H1 (cell line): ENCODE results near the gene CHCHD3. TPM values are rescaled to one million over a fixed set of nuclear protein-coding genes. Genes with fewer than 3 reads are reported as not detected.

ENCODE experiments used
- CTCF ChIA-PET: fragments of 300-600 bp; sonication (Branson Sonifier 250); formaldehyde crosslinking; loops from one replicate; lab custom pipeline; 2021; ENCODE audit not compliant: partially characterized antibody; lab: Charles Lee
- POLR2A ChIA-PET: fragments of 300-600 bp; sonication (Branson Sonifier 250); formaldehyde crosslinking; loops from one replicate; lab custom pipeline; 2021; ENCODE audit warnings: inconsistent platforms; ENCODE audit not compliant: partially characterized antibody; lab: Charles Lee
- DNase-seq, 2 experiments: peaks; one replicate each; pipeline versions ENCODE4 v3.0.0 to v3.0.0-alpha.2; 2010 to 2022; ENCODE audit warnings: low spot score in 2 of 2, low read depth in 1 of 2, mixed read lengths in 1 of 2
- FAIRE-seq: peaks from 2 replicates; lab custom pipeline; 2011; peaks lifted over from hg19 to GRCh38; lab: Jason Lieb, UNC
- H2AFZ ChIP-seq: 2 replicates; pipeline ENCODE4 v1.8.1; 2012; ENCODE audit warnings: low read length, inconsistent platforms
- H2AK5ac ChIP-seq: 2 replicates; pipeline ENCODE4 v1.6.1; 2013; ENCODE audit warnings: low read depth, low read length
- H2BK120ac ChIP-seq: replicated peaks from 2 replicates; pipeline ENCODE3; 2013; ENCODE audit warnings: low read depth, low read length, inconsistent platforms
- H2BK12ac ChIP-seq: 2 replicates; pipeline ENCODE4 v1.6.1; 2013; ENCODE audit warnings: low read depth, low read length
- H2BK15ac ChIP-seq: 2 replicates; pipeline ENCODE4 v1.6.1; 2013; ENCODE audit warnings: low read length
- H2BK20ac ChIP-seq: 2 replicates; pipeline ENCODE4 v1.6.1; 2013; ENCODE audit warnings: low read length
- H2BK5ac ChIP-seq: 2 replicates; pipeline ENCODE4 v1.6.1; 2013; ENCODE audit warnings: low read depth, low read length
- H3K14ac ChIP-seq: 2 replicates; pipeline ENCODE4 v1.6.1; 2013; ENCODE audit warnings: inconsistent platforms; ENCODE audit not compliant: insufficient read length
- H3K18ac ChIP-seq: 2 replicates; pipeline ENCODE4 v1.6.1; 2013; ENCODE audit warnings: low read length; ENCODE audit errors: extremely low read depth
- H3K23ac ChIP-seq: 2 replicates; pipeline ENCODE4 v1.6.1; 2013; ENCODE audit warnings: inconsistent platforms; ENCODE audit not compliant: insufficient read length
- H3K23me2 ChIP-seq: 2 replicates; pipeline ENCODE4 v1.6.1; 2013; ENCODE audit warnings: low read depth, low read length
- H3K27ac ChIP-seq: 2 replicates; pipeline ENCODE4 v1.6.1; 2011; ENCODE audit warnings: low read depth, low read length, inconsistent platforms
- H3K27me3 ChIP-seq, 4 experiments: replicated peaks in 1 of 4; 1 replicate in 1 of 4; 2 replicates in 3 of 4; pipeline versions ENCODE4 v1.6.1 to v1.8.1; 2011 to 2013; ENCODE audit warnings: low read length in 3 of 4, mild to moderate bottlenecking in 3 of 4, inconsistent platforms in 2 of 4, mixed read lengths in 2 of 4, moderate library complexity in 1 of 4; ENCODE audit not compliant: control insufficient read depth in 3 of 4, insufficient read depth in 3 of 4; ENCODE audit errors: extremely low read depth in 1 of 4
- H3K36me3 ChIP-seq, 4 experiments: 2 replicates each; pipeline versions ENCODE4 v1.6.1 to v1.8.1; 2011 to 2013; ENCODE audit warnings: mild to moderate bottlenecking in 4 of 4, low read length in 3 of 4, moderate library complexity in 2 of 4, control low read depth in 1 of 4, inconsistent platforms in 1 of 4; ENCODE audit not compliant: insufficient read depth in 4 of 4, control insufficient read depth in 2 of 4
- H3K4ac ChIP-seq: replicated peaks from 2 replicates; pipeline ENCODE3; 2013; ENCODE audit warnings: low read length, low read depth, mixed read lengths, inconsistent platforms; ENCODE audit not compliant: insufficient read length
- H3K4me1 ChIP-seq, 4 experiments: replicated peaks in 1 of 4; 1 replicate in 1 of 4; 2 replicates in 3 of 4; pipeline versions ENCODE4 v1.6.1 to v1.8.1; 2011 to 2013; ENCODE audit warnings: low read length in 3 of 4, inconsistent platforms in 2 of 4, mixed read lengths in 1 of 4; ENCODE audit not compliant: insufficient read depth in 4 of 4, control insufficient read depth in 3 of 4
- H3K4me2 ChIP-seq, 2 experiments: 2 replicates each; pipeline versions ENCODE4 v1.6.1 to v1.8.1; 2011 to 2013; ENCODE audit warnings: low read depth in 2 of 2, low read length in 2 of 2, control low read depth in 1 of 2, inconsistent platforms in 1 of 2, mild to moderate bottlenecking in 1 of 2; ENCODE audit not compliant: insufficient read depth in 1 of 2
- H3K4me3 ChIP-seq, 4 experiments: fragments of 200-600, 300-600 bp in 1 of 4; sonication (generic), shearing (Covaris generic), sonication (Bioruptor Twin) in 1 of 4; 2 replicates each; pipeline versions ENCODE4 v1.5.1 to v1.8.1; 2011 to 2016; ENCODE audit warnings: low read length in 4 of 4, low read depth in 3 of 4, control low read depth in 2 of 4, inconsistent platforms in 2 of 4, mild to moderate bottlenecking in 2 of 4, mixed read lengths in 1 of 4, moderate library complexity in 1 of 4; ENCODE audit not compliant: insufficient read depth in 2 of 4; ENCODE audit errors: extremely low read depth in 1 of 4
- H3K56ac ChIP-seq: replicated peaks from 2 replicates; pipeline ENCODE3; 2013; ENCODE audit warnings: low read depth, mild to moderate bottlenecking, mixed read lengths, low read length, inconsistent platforms; ENCODE audit not compliant: insufficient read length
- H3K79me1 ChIP-seq: 2 replicates; pipeline ENCODE4 v1.6.1; 2013; ENCODE audit warnings: low read depth, low read length, control low read depth
- H3K79me2 ChIP-seq, 2 experiments: 2 replicates each; pipeline versions ENCODE4 v1.6.1 to v1.8.1; 2012 to 2013; ENCODE audit warnings: low read length in 2 of 2, mild to moderate bottlenecking in 2 of 2, inconsistent platforms in 1 of 2; ENCODE audit not compliant: insufficient read depth in 2 of 2, control insufficient read depth in 1 of 2
- H3K9ac ChIP-seq, 4 experiments: replicated peaks in 1 of 4; 1 replicate in 1 of 4; 2 replicates in 3 of 4; pipeline versions ENCODE4 v1.6.1 to v1.8.1; 2011 to 2013; ENCODE audit warnings: low read depth in 3 of 4, low read length in 3 of 4, control low read depth in 2 of 4, mild to moderate bottlenecking in 2 of 4, moderate library complexity in 2 of 4, inconsistent platforms in 1 of 4; ENCODE audit errors: extremely low read depth in 1 of 4
- H3K9me3 ChIP-seq, 2 experiments: 2 replicates each; pipeline versions ENCODE4 v1.6.1 to v1.8.1; 2012 to 2013; ENCODE audit warnings: mild to moderate bottlenecking in 2 of 2, moderate library complexity in 2 of 2, control low read depth in 1 of 2, inconsistent platforms in 1 of 2, low read depth in 1 of 2, low read length in 1 of 2, mixed read lengths in 1 of 2; ENCODE audit not compliant: insufficient read depth in 2 of 2
- H4K20me1 ChIP-seq, 2 experiments: replicated peaks in 1 of 2; 2 replicates each; pipeline versions ENCODE3 to v1.8.1; 2011 to 2013; ENCODE audit warnings: inconsistent platforms in 2 of 2, low read length in 2 of 2, mild to moderate bottlenecking in 1 of 2; ENCODE audit not compliant: insufficient read depth in 2 of 2, control insufficient read depth in 1 of 2
- H4K5ac ChIP-seq: 2 replicates; pipeline ENCODE4 v1.6.1; 2013; ENCODE audit warnings: low read length, low read depth, mixed read lengths, inconsistent platforms; ENCODE audit not compliant: insufficient read length
- H4K8ac ChIP-seq: 2 replicates; pipeline ENCODE4 v1.8.0; 2013; ENCODE audit warnings: mild to moderate bottlenecking, moderate library complexity, low read length, inconsistent platforms; ENCODE audit not compliant: insufficient read depth; ENCODE audit errors: extremely low read depth
- H4K91ac ChIP-seq: replicated peaks from 2 replicates; pipeline ENCODE3; 2013; ENCODE audit warnings: low read length, mixed read lengths, inconsistent platforms; ENCODE audit not compliant: insufficient read length
- BACH1 ChIP-seq: IDR thresholded peaks from 2 replicates; pipeline ENCODE4 v1.6.1; 2012; ENCODE audit warnings: low read length, improper control_type of control experiment
- CTCF ChIP-seq, 3 experiments: IDR thresholded peaks; 1 replicate in 2 of 3; 2 replicates in 1 of 3; pipeline versions ENCODE4 v1.5.1 to v1.6.1; 2011; ENCODE audit warnings: low read length in 3 of 3, mild to moderate bottlenecking in 3 of 3, inconsistent platforms in 2 of 3, low read depth in 1 of 3, moderate library complexity in 1 of 3; ENCODE audit not compliant: insufficient read depth in 1 of 3; ENCODE audit errors: control extremely low read depth in 1 of 3
- HDAC2 ChIP-seq, 2 experiments: fragments of 300-600 bp in 1 of 2; sonication (generic) in 1 of 2; IDR thresholded peaks; 2 replicates each; pipeline ENCODE4 v1.6.1; 2011 to 2012; ENCODE audit warnings: low read depth in 2 of 2, low read length in 2 of 2, mild to moderate bottlenecking in 2 of 2, moderate library complexity in 2 of 2, borderline replicate concordance in 1 of 2, inconsistent platforms in 1 of 2
- WGBS, 2 experiments: shearing (Covaris generic) in 1 of 2; methylation state at CpG; one replicate each; pipeline versions ENCODE4 v1.1.6 to v1.1.7; 2013 to 2015; ENCODE audit warnings: low lambda C conversion rate in 2 of 2, mixed read lengths in 2 of 2, inconsistent platforms in 1 of 2, low coverage in 1 of 2, missing lambda C conversion rate in 1 of 2; ENCODE audit not compliant: insufficient replicate concordance in 2 of 2, insufficient coverage in 1 of 2, insufficient read length in 1 of 2; ENCODE audit errors: extremely low coverage in 1 of 2, missing lambda C conversion rate in 1 of 2; 5-methylcytosine and 5-hydroxymethylcytosine counted together
- polyA plus RNA-seq, 7 experiments: library from polyadenylated mRNA; depleted of rRNA in 3 of 7; stranded (reverse) in 5 of 7; unstranded in 2 of 7; fragments of >200 nt in 5 of 7; fragments of 200-250 nt in 2 of 7; gene quantifications; 1 replicate in 5 of 7; 2 replicates in 1 of 7; 4 replicates in 1 of 7; pipeline versions ENCODE4 v1.2.1 to v1.2.3, GENCODE V29; 2011 to 2013; ENCODE audit warnings: missing spikeins in 2 of 7, mixed read lengths in 2 of 7
- total RNA-seq: library from RNA; stranded (reverse); fragmentation: NEBNext Ultra II Directional; extraction: Animal tissue kit (Norgen Biotek cat#: 25700); gene quantifications from 2 replicates; pipeline ENCODE4 v1.2.1, GENCODE V29; 2021

Gene CHCHD3
- total and polyA plus RNA-seq, 2 of the 8 experiments (the other 6 are each of a cell fraction or from before 2014, with no cell fraction given) = 42.9 to 137 TPM

GRCh38 chr7:132771301-132771730 is 310.6 kb downstream of the CHCHD3 start:
- POLR2A ChIA-PET = no interaction called here
- no peaks in the 10 kb centered on the region for H3K23me2 ChIP-seq
- H4K91ac ChIP-seq = no peak overlapping the region
- peaks cover 0 to 3% of the 10 kb centered on the region in 2 experiments; a peak in 1 of 4 replicates for H3K9me3 ChIP-seq
- no peak overlapping the region for H3K4me2 ChIP-seq
- H2BK12ac ChIP-seq = no peak overlapping the region
- no peaks in the 10 kb centered on the region for H3K79me1 ChIP-seq
- WGBS, 2 experiments = 97% methylated on average over 6 of the region's 6 CpGs; no CpG with 5 or more reads in 1 of the 2 experiments
- H2AK5ac ChIP-seq = no peak overlapping the region
- no peak overlapping the region for H3K9ac ChIP-seq
- H3K23ac ChIP-seq = no peak overlapping the region
- H4K5ac ChIP-seq = no peak overlapping the region
- H3K18ac ChIP-seq = no peak overlapping the region
- H3K14ac ChIP-seq = no peak overlapping the region
- DNase-seq = no peak
- H3K4me3 ChIP-seq = no peak overlapping the region
- H2BK20ac ChIP-seq = no peak overlapping the region
- no peak overlapping the region for H4K8ac ChIP-seq
- peaks cover 0 to 4% (median 2%) of the 10 kb centered on the region in 4 experiments; a peak in 2 of 7 replicates for H3K4me1 ChIP-seq
- FAIRE-seq = no peak
- no peaks in the 10 kb centered on the region for H4K20me1 ChIP-seq
- no peaks in the 10 kb centered on the region for H3K79me2 ChIP-seq
- no peak overlapping the region for H3K27ac ChIP-seq
- H2BK15ac ChIP-seq = no peak overlapping the region
- H2BK5ac ChIP-seq = no peak overlapping the region
- TF ChIP-seq BACH1 = no peak
- no peak for TF ChIP-seq HDAC2 (IDR thresholded peaks at IDR 0.05; ENCODE audit: borderline replicate concordance in 1 of 2, low read depth in 2 of 2, low read length in 2 of 2)
- peak in 1 of 3 experiments; percentile 8; a peak in 1 of 4 replicates for TF ChIP-seq CTCF (IDR thresholded peaks at IDR 0.05; ENCODE audit: control extremely low read depth in 1 of 3, insufficient read depth in 1 of 3, low read depth in 1 of 3, low read length in 3 of 3)
- no peaks in the 10 kb centered on the region for H3K36me3 ChIP-seq
- CTCF ChIA-PET = interaction anchor here (1.6 kb wide), 1 partner anchor 9 kb away, joined by 6 read pairs; no protein-coding TSS in a partner anchor
- no peak overlapping the region for H3K4ac ChIP-seq
- no peak overlapping the region for H2BK120ac ChIP-seq
- H2AFZ ChIP-seq = peak overlapping the region; percentile 20; the same call in 1 of the 2 replicates
- H3K56ac ChIP-seq = no peak overlapping the region
- H3K27me3 ChIP-seq = no peaks in the 10 kb centered on the region
